OCI-M2 (cell line): ENCODE results near the gene CEMIP.

Experiments used
- DNase-seq: peaks from one replicate; lab custom pipeline; 2025; ENCODE audit not compliant: unreplicated experiment; lab: John Stamatoyannopoulos, UW

Gene CEMIP

GRCh38 chr15:80785335-80785734 is 6.2 kb downstream of the CEMIP start:
- no peak for DNase-seq

- DNase-seq, result no peak
Measured at GRCh38 chr15:80785811-80786354, 6.7 kb downstream of the CEMIP start.

GRCh38 chr15:80787316-80787715 is 8.1 kb downstream of the CEMIP start:
- DNase-seq, result no peak

- no peak for DNase-seq
Measured at GRCh38 chr15:80788536-80788935, 9.4 kb downstream of the CEMIP start.

- DNase-seq, result no peak
Measured at GRCh38 chr15:80789296-80789695, 10.1 kb downstream of the CEMIP start.

GRCh38 chr15:80789796-80790195 is 10.6 kb downstream of the CEMIP start:
- no peak for DNase-seq

GRCh38 chr15:80790236-80790635 is 11.1 kb downstream of the CEMIP start:
- DNase-seq, result no peak

- DNase-seq, result no peak
Measured at GRCh38 chr15:80791004-80791403, 11.8 kb downstream of the CEMIP start.

- no peak for DNase-seq
Measured at GRCh38 chr15:80796407-80796806, 17.2 kb downstream of the CEMIP start.

GRCh38 chr15:80798911-80799310 is 19.7 kb downstream of the CEMIP start:
- no peak for DNase-seq

GRCh38 chr15:80800067-80800466 is 20.9 kb downstream of the CEMIP start:
- DNase-seq, result no peak

- DNase-seq, result no peak
Measured at GRCh38 chr15:80801891-80802680, 22.9 kb downstream of the CEMIP start.

GRCh38 chr15:80803580-80804525 is 24.7 kb downstream of the CEMIP start:
- no peak for DNase-seq

- no peak for DNase-seq
Measured at GRCh38 chr15:80804970-80805495, 25.9 kb downstream of the CEMIP start.

GRCh38 chr15:80811781-80812315 is 32.7 kb downstream of the CEMIP start:
- DNase-seq, result no peak

GRCh38 chr15:80815106-80815505 is 35.9 kb downstream of the CEMIP start:
- no peak for DNase-seq

GRCh38 chr15:80816049-80816653 is 37.0 kb downstream of the CEMIP start:
- DNase-seq, result no peak

- no peak for DNase-seq
Measured at GRCh38 chr15:80816936-80817335, 37.8 kb downstream of the CEMIP start.

GRCh38 chr15:80817901-80818300 is 38.7 kb downstream of the CEMIP start:
- no peak for DNase-seq

GRCh38 chr15:80819001-80819400 is 39.8 kb downstream of the CEMIP start:
- no peak for DNase-seq

- DNase-seq, result no peak
Measured at GRCh38 chr15:80820092-80820491, 40.9 kb downstream of the CEMIP start.
